Measurements from ENCODE around the gene PPP6R2. TPM values are rescaled to one million over a fixed set of nuclear protein-coding genes. Genes with fewer than 3 reads are reported as not detected.

Gene PPP6R2
- total and polyA plus RNA-seq, 9 of the 15 experiments (the other 6 are each of a cell fraction or from before 2014, with no cell fraction given): 0.32 to 39.8 (median 21.4) TPM

GRCh38 chr22:50342651-50343540 lies at the start of gene PPP6R2 (continued):
- TF ChIP-seq MGA (IDR thresholded peaks at IDR 0.05) (peak; percentile 72), ZNF436 (CRISPR knock-in tag; IDR thresholded peaks at IDR 0.05) (no peak), GTF2F1 (IDR thresholded peaks at IDR 0.05; ENCODE audit: low read depth, low read length) (no peak), ZNF217 (CRISPR knock-in tag; IDR thresholded peaks at IDR 0.05) (no peak), XRCC5 (IDR thresholded peaks at IDR 0.05; ENCODE audit: low read depth, low read length) (no peak), ETS1 (conservative IDR thresholded peaks at IDR 0.05; ENCODE audit: control insufficient read depth, low read depth, low read length) (peak; percentile 29; the same call in 1 of the 2 replicates), MTA3 (IDR thresholded peaks at IDR 0.05; ENCODE audit: borderline replicate concordance) (no peak), NCOA1 (IDR thresholded peaks at IDR 0.05; ENCODE audit: low read depth) (no peak), ZNF639 (CRISPR knock-in tag; conservative IDR thresholded peaks at IDR 0.05 in 1 of 2, IDR thresholded peaks at IDR 0.05 in 1 of 2) (peak in 1 of 2 experiments; percentile 78; a peak in 2 of 4 replicates), NONO (IDR thresholded peaks at IDR 0.05; ENCODE audit: low read depth in 2 of 2, low read length in 1 of 2) (0 out of 4 replicates have a peak, but pooled peaks have one; percentile 21 to 40), ADNP (tag; IDR thresholded peaks at IDR 0.05) (no peak)
